GM04503 (cell line): ENCODE results near the gene IL1RAPL1.

Experiments used
- DNase-seq: peaks from one replicate; pipeline ENCODE4 v3.0.0-alpha.2; 2012; ENCODE audit warnings: low read depth

The IL1RAPL1 gene

GRCh38 chrX:28979877-28980276 is 392.6 kb downstream of the IL1RAPL1 start:
- no peak for DNase-seq

DNA sequence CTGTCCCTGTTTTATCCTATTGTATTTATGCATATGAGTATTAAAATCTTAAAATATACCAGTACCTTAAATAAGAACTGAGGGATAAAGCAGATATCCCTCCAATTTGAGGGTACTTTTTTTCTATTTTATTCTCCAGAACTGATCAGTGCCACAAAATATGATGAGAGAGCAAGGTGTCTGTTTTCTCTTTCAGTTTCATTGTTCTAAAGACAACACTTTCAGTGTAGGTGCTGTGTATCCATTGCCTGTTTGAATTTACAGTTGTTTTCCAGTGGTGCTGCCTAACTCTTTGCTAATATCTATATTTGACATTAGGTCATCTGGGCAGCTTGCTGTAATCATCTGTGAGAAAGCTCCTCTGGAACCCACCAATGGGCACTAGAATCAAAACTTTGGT is 394.7 kb downstream of the IL1RAPL1 start:
- DNase-seq = no peak

- DNase-seq = no peak
Observed at GRCh38 chrX:28988246-28988645, 401.0 kb downstream of the IL1RAPL1 start.

DNA sequence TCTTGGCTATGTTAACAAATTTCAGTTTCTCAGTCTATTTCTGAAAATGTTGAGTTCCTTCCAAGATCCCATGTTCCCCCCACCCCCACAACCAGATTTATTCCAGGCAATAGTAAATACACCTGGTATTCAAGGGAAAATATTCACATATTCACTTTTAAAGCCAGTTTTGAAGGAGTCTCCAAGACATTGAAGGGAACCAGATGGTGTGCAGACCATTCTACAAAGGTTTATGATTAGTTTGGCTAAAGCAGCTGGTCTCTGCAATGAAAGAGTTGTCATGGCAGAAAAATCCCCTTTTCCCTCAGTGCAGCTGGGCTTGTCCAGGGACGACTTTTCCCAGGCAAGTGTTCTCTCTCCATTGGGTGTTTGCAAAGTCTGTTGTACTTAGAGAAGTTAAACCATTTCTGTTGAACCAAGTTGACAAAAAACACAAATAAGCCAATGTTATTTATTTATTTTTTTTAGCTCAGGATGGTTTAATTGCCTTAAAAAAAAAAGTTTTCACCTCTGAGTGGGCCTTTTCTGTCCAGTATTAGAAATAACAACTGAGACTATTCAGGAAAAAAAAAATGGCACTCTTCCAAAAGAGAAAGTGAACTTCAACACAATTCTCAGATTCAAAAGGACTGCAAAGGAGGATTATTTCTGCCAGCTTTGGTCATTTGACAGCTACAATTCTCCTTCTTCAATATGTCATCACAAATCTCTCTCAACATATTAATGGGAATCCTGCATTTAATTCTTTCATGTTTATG is 410.6 kb downstream of the IL1RAPL1 start:
- DNase-seq = no peak

GRCh38 chrX:28998609-28999135 is 411.4 kb downstream of the IL1RAPL1 start:
- DNase-seq = no peak

- DNase-seq = no peak
Observed at GRCh38 chrX:29012867-29013266, 425.6 kb downstream of the IL1RAPL1 start.

- no peak for DNase-seq
Observed at GRCh38 chrX:29023207-29023606, 436.0 kb downstream of the IL1RAPL1 start.

DNA sequence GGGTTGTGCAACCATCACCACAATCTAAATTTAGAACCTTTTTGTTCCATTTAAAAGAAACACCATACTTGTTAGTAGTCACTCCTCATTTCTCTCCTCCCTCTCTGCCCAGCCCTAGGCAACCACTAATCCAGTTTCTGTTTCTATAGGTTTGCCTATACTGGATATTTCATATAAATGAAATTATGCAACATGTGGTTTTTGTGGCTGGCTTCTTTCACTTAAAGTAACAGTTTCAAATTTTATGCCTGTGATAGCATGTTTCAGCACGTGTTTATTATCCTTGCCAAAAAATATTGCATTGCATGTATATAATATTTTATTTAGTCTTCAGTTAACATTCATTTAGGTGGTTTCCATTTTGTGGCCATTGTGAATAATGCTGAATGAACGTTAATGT is 437.6 kb downstream of the IL1RAPL1 start:
- DNase-seq = no peak

DNA sequence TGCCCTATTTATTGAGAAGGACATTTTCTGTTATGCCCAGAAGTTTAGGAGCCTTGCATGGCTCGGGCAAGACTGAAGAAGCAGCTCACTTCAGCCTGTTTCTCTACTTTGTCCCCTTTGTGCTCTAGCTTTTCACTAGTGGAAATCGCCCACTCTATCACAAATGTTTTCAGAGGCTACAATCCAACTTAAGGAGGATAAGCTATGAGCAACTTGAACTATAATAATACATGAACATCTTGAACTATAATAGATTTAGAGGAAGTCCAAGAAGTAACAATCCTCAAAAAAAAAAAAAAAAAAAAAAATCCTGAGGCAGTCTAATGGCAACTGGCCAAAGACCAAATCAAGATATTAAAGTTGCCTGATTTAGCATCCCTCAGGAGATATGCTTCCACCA is 452.3 kb downstream of the IL1RAPL1 start:
- DNase-seq = no peak

DNA sequence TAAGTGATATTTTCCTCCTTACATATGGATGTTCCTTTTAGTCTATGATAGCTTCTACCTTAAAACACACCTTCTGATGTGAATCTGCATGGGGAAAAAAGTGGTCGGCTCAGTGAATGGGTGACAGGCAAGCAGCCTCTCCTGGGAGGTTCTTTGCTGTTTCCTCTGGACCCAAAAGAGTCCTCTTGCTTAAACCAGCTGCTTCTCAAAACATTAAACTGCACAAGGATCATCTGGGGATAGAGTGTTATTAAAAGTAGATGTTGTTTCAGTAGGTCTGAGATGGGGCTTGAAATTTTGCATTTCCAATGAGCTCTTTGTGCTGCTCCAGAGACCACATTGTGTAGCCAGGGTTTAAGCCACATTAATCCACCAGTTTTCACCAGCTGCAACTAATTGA is 452.9 kb downstream of the IL1RAPL1 start:
- DNase-seq = no peak

- no peak for DNase-seq
Observed at GRCh38 chrX:29042341-29042740, 455.1 kb downstream of the IL1RAPL1 start.

DNA sequence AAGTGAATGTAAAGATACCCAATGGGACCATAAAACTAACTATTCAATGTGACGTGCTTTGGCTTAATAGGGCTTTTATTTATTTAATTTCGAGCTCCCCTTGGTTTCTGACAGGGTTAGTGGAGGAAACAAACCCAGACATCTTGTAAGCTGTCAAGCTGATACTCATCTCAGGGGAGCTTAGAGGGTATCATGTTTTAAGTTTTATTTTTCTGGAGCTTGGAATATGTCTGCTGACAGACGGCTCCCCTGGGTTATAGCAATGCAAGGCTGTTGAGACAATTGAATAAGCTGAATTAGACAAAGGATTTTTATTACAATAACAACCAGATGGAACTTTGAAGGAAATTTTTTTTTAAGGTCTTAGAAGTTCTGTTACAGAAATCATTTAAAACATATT is 456.5 kb downstream of the IL1RAPL1 start:
- DNase-seq = no peak

DNA sequence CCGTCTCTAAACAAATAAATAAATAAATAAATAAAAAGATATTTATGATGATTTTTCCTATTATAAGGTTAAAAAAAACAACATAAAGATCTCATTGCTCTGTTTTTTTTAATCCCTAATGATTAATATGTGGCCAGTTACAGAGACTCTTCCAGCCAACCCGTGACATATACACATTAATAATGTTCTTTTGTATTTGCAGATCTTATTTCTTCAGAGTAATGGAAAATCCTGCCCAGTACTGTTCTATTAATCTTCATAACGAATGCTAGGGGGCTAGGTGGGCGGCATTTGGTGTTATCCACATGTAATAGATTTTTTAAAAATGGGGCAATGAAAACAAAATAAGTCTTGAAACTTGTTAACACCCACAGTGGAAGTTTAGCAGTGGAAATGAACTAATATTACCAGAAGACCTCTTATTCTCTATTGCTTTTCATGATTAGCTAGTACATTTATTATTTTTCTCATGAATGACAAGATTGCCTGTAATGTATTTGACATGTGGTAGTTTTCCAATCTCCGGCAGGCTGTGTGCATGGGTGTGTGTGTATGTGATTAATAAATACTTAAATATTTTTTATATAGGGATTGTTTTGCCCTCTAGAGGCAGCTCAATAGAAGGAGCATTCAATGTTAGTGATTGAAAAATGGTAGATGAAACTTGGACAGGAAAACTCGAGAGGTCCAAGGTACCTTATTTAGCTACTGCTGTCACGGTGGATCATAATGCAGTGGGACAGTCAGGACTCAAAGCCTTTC is 457.4 kb downstream of the IL1RAPL1 start:
- no peak for DNase-seq

DNA sequence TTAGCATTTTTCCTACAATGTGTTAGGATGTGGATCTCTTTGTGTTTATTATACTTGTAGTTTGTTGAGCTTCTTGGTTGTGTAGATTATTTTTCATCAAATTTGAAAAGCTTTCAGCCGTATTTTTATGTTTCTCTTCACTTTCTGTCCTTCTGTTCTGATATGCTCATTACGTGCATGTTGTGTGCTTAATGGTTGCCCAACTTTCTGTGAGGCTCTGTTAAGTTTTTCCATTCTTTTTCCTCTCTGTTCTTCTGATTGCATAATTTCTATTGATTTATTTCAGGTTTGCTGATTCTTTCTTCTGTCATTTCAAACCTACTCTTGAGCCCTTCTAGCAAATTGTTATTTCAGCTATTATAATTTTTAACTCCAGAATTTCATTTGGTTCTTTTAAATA is 478.2 kb downstream of the IL1RAPL1 start:
- DNase-seq = no peak

DNA sequence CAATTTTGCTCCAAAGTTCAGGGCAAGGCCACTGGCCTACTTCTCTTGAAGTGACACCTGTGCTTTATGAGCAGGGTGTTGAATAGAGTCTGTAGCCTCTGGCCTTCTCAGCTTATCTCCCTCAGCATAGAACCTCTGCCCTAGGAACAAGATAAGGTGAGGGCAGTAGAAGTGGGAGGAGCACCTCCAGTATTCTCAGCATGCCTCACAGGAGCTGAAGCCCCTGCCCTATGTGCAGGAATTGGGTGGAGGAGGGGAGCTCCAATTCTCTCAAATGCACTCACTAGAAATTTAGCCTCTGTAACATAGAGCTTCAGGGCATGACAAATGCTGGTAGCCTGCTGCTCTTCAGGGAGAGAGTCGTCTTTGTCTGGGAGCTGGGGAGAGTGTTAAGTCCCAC is 479.3 kb downstream of the IL1RAPL1 start:
- no peak for DNase-seq

GRCh38 chrX:29067351-29067750 is 480.1 kb downstream of the IL1RAPL1 start:
- no peak for DNase-seq

DNA sequence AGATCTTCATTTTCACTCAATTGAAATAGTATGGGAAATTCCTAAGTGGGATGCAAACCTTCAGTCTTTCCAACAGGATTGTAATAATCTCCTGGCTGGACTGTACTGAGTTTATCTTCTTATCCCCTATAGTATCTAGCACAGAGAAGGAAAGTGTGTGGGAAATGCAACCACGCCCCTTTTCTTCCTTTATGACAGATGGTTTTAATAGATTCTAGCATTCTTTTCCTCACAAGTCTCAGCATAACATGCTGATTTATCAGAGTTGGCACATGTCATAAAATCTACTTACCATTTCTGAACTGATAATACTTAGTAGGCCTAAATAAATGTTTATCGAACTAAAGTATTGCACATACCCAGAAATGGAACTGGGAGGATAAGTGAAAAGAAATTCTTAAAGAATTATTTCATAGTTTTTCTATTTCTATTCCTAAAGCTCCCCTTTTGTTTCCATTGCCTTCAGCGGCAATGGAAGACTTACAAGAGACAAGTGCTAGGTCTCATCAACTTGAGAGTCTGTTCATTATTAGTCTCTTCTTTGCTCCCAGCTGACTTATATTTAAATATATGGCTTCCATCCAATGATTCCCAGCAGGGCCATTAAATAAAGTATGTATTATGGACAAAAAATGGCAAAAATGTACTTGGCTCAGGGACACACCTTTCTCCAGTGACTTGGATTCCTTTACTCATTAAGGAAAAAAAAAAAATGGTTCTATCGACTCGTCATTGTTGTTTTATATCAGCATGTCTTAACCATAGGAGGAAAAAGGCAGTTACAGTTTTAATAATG is 484.5 kb downstream of the IL1RAPL1 start:
- DNase-seq = peak; percentile 12

GRCh38 chrX:29082558-29082957 is 495.3 kb downstream of the IL1RAPL1 start:
- DNase-seq = no peak

- DNase-seq = no peak
Observed at GRCh38 chrX:29083823-29084222, 496.6 kb downstream of the IL1RAPL1 start.

DNA sequence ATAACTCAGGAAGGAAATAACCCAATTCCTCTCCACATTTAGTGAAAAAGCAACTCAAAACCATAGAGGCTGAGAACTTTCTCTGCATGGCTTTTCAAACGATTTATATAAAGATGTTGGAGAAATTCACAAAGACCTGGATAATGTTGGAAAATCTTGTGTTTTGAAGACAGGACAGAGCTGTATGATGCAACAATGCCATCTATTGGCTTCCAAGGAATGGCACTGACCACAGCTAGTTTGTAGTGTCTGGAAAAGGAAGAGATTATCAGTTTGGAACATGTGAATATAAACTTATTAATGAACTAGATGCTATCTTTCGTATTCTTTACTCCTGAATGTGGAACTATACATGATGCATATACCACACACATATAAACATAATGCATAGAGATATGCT is 503.6 kb downstream of the IL1RAPL1 start:
- DNase-seq = no peak

- DNase-seq = no peak
Observed at GRCh38 chrX:29107231-29107630, 520.0 kb downstream of the IL1RAPL1 start.

DNA sequence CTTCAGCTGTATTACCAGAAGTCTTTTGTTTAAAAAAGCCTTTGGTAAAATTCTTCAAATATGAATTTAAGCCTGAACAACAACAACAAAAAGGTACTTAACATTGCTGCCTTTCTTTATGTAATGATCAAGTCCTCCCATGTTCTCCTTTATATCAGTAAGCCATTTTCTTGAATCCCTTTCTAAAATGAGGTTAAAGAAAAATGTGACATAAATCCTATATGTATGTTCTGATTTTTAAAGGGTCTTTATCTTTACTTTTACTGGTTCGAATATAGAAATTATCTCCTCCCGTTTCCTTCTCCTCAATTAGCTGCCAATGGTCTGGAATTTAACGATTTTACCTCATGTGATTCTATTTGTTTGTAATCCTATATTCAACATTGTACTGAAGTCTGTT is 522.8 kb downstream of the IL1RAPL1 start:
- no peak for DNase-seq

- no peak for DNase-seq
Observed at GRCh38 chrX:29113221-29113620, 526.0 kb downstream of the IL1RAPL1 start.
